Fibroblast of pulmonary artery (primary cell): ENCODE data around the gene SLC9C2.
"Not testable (repeated sequence)": the region's sequence is repeated elsewhere in the genome, so short reads cannot be mapped to it uniquely, and the experiment has no call there.

Experiments used
- DNase-seq: peaks from one replicate; pipeline ENCODE4 v3.0.0-alpha.2; 2010; ENCODE audit warnings: low read depth
- H3K4me3 ChIP-seq: replicated peaks from 2 replicates; pipeline ENCODE4 v1.5.1; 2011; ENCODE audit warnings: low read depth, mild to moderate bottlenecking, control low read depth, low read length, moderate library complexity
- TF ChIP-seq, protein P1 (sequence below): IDR thresholded peaks from 2 replicates; pipeline ENCODE4 v1.5.1; 2011; ENCODE audit warnings: mild to moderate bottlenecking, control low read depth, low read length, inconsistent platforms; ENCODE audit errors: missing control alignments

The SLC9C2 gene

DNA sequence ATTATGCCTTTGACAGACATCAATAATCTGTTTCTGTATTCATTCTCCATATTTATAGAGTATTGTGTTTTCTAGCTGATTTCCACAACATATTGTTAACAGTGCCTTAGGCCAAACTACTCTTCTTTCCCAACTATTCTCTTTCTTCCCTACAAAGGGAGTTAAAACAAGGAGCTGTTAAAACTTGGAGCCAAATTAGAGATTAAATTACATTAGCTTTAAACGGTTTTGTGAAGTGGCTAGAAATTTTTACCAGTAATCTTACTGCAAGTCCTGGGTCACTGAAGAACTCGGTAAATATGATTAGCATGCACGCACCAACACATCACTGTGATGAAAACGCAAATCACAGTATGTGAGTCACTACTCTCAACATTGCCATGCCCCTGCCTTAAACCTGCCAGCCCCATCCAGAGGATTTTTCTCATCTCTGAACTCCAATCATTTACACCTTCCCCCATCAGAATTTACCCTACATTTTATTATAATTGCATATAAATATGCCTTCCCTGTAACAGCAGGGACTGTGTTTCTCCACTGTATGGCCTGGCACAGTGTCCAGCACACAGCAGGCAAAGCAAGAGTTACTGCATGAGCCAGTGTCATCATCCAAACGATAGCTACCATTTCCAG is 127.2 kb downstream of the SLC9C2 start:
- TF ChIP-seq, protein P1, sequence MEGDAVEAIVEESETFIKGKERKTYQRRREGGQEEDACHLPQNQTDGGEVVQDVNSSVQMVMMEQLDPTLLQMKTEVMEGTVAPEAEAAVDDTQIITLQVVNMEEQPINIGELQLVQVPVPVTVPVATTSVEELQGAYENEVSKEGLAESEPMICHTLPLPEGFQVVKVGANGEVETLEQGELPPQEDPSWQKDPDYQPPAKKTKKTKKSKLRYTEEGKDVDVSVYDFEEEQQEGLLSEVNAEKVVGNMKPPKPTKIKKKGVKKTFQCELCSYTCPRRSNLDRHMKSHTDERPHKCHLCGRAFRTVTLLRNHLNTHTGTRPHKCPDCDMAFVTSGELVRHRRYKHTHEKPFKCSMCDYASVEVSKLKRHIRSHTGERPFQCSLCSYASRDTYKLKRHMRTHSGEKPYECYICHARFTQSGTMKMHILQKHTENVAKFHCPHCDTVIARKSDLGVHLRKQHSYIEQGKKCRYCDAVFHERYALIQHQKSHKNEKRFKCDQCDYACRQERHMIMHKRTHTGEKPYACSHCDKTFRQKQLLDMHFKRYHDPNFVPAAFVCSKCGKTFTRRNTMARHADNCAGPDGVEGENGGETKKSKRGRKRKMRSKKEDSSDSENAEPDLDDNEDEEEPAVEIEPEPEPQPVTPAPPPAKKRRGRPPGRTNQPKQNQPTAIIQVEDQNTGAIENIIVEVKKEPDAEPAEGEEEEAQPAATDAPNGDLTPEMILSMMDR = no peak
- DNase-seq = peak; percentile 71
- peak overlapping the region; percentile 68 for H3K4me3 ChIP-seq

- DNase-seq = not testable (repeated sequence)
- H3K4me3 ChIP-seq = peak overlapping the region; percentile 68
These were observed 128.0 kb downstream of the SLC9C2 start for GRCh38 chr1:173474780-173475421.

GRCh38 chr1:173474097-173474779 is 128.6 kb downstream of the SLC9C2 start:
- DNase-seq = peak; percentile 19
- H3K4me3 ChIP-seq = no peak overlapping the region
- TF ChIP-seq, protein P1 = no peak

- H3K4me3 ChIP-seq = peak overlapping the region; percentile 8
- TF ChIP-seq, protein P1 = no peak
- DNase-seq = peak; percentile 69
These were observed 129.3 kb downstream of the SLC9C2 start for GRCh38 chr1:173473599-173474011.

DNA sequence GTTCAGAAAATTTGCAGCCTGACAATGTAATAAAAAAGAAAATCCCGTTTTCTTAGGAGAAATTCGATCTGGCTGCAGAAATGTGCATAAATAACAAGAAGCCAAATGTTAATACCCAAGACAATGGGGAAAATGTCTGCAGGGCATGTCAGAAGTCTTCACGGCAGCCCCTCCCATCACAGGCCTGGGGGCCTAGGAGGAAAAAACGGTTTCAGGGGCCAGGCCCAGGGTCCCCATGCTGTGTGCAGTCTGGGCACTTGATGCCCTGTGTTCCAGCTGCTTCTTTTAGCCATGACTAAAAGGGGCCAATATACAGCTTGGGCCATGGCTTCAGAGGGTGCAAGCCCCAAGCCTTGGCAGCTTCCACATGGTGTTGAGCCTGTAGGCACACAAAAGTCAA is 132.3 kb downstream of the SLC9C2 start:
- TF ChIP-seq, protein P1 = no peak
- DNase-seq = no peak
- H3K4me3 ChIP-seq = no peak overlapping the region

DNA sequence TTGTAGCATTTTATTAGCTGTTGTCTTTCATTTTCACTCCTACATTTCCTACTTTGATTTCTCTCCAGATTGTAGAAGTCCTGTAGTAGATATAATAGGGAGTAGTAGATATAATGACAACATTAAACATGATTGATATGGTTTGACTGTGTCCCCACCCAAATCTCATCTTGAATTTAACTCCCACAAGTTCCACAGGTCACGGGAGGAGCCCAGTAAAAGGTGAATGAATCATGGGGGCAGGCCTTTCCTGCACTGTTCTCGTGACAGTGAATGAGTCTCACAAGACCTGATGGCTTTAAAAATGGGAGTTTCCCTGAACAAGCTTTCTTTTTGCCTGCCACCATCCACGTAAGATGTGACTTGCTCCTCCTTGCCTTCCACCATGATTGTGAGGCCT is 133.2 kb downstream of the SLC9C2 start:
- TF ChIP-seq, protein P1 = no peak
- no peak for DNase-seq

DNA sequence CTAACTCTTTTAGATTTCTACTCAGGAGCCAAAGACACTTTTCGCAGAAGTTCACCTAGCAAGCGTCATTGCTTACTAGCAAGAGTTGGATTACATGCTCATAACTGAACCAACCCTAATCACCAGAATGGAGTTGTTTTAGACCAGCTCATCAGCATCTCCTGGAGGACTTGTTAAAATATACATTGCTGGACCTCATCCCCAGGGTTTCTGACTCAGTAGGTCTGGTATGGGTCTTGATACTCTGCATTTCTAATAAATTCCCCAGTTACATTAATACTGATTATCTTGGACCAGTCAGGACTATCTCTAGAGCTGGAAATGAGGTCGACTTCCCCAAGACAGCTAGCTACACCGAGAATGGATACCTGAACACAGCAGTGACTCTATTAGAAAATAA is 135.4 kb downstream of the SLC9C2 start:
- DNase-seq = no peak
- TF ChIP-seq, protein P1 = no peak
- H3K4me3 ChIP-seq = no peak overlapping the region

More for the DNA sequence above, 133.2 kb downstream of the SLC9C2 start:
- H3K4me3 ChIP-seq = no peak overlapping the region

DNA sequence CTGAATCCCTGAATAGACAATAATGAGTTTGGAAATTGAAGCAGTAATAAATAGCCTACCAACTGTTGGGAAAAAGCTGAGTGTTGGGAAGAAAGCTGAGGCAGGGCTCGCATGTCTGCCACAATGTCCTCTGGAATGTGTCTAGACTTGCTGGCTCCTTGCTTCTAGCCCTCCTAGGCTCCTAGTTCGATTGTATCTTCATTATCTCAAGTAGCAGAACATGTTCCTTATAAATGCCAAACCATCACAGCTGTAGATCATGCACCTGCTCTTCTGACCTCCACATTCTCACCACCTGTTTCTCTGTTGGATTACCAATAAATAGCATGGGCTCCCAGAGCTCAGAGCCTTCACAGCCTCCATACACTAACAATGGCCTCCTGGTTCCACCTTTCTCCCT is 138.7 kb downstream of the SLC9C2 start:
- H3K4me3 ChIP-seq, DNase-seq: not testable (repeated sequence)

- H3K4me3 ChIP-seq, DNase-seq: not testable (repeated sequence)
These were observed 140.2 kb downstream of the SLC9C2 start for GRCh38 chr1:173462666-173463065.
